Embryonic facial prominence (tissue), 1 donor: ENCODE results near the gene NUBP2.

Experiments used
- DNase-seq: peaks from one replicate; pipeline ENCODE4 v3.0.0-alpha.2; 2016; ENCODE audit errors: extremely low spot score

The NUBP2 gene

GRCh38 chr16:1809281-1809801, 26.6 kb downstream of the NUBP2 start:
- no peak for DNase-seq

DNA sequence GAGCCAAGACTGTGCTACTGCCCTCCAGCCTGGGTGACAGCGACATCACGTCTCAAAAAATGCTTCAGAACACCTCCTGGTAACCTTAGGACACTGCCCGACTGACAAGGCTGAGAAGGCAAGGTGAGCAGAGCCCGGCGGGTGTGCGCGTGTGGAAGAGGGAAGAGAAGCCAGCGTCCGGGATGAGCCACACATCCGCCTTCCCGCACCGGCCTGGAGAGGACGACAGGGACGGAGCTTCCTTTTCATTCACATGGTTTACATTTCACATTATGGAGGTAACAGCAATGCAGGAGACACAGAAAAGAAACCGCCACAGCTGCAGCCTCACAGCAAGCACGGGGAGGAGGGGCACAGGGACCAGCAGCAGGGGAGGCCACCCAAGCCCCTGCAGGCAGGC, 27.3 kb downstream of the NUBP2 start:
- no peak for DNase-seq

DNA sequence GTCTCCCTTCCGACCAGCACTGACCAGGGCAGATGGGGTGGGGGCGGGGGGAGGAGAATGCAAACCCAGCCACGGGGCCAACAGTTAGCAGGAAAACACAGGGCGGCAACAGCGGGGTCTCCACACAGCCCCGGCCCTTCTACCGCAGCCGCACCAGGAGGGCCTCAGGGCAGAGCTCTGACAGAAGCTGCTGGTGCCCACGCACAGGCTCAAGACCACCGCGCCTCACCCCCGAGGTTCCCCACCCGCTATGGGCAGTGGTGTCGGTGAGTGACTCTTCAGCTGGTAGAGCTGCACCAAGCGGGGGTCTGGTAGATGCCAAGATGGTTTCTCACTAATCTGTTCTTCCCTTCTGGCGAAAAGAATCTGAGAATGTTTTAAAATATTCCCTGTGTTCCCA, 27.8 kb downstream of the NUBP2 start:
- no peak for DNase-seq

DNA sequence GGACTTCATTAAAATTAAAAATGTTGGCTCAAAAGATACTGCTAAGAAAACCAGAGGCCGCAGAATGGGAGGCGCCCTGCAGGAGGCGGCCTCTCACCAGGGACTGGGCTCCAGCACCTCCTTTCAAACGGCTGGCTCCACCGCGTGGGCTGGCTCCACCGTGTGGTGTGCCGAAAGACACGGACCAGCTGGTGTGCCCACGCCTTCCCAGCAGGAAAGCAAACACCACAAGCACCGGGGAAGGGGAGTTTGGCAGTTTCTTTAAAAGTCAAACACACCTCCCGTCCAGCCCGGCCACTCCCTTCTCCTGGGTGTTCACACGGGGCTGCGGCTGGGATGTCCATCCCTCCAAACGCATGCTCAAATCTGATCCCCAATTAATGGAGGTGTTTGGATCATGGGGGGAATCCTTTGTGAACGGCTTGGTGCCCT, 30.0 kb downstream of the NUBP2 start:
- no peak for DNase-seq

- DNase-seq: no peak
Observed at GRCh38 chr16:1815461-1815860, 32.7 kb downstream of the NUBP2 start.

- no peak for DNase-seq
Observed at GRCh38 chr16:1816396-1817275, 33.9 kb downstream of the NUBP2 start.

DNA sequence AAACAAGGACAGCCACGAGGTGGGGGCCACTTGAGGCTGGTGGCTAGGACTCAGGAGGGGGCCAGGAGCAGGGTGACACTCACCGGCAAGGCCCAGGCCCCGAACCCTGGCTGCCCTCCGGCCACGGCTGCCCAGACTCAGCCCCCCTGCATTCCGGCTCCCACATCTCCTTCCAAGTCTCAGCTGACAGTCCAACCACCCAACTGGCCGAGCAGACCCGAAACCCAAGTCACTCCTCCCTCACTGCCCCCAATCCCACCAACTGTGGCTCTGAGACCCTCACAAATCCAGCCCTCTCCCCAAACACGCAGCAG, 34.5 kb downstream of the NUBP2 start:
- no peak for DNase-seq

DNA sequence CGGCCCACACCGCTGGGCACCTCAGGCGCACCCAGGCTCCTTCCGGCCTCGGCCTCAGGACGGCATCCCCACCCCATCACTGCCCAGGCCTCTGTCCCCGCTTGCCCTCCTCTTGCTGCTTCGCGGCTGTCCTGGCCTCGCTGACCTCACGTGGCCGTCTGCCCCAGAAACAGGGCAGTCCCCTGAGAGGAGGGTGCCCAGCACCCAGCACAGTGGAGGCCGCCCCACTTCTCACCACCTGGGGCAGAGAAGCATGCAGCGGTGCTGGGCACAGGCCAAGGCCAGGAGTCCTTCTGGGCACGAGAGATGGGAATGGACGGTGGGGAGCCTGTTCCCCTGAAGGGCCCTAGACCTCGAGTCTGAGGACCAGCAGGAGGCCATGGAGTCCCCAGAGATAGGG, 35.0 kb downstream of the NUBP2 start:
- DNase-seq: no peak

DNA sequence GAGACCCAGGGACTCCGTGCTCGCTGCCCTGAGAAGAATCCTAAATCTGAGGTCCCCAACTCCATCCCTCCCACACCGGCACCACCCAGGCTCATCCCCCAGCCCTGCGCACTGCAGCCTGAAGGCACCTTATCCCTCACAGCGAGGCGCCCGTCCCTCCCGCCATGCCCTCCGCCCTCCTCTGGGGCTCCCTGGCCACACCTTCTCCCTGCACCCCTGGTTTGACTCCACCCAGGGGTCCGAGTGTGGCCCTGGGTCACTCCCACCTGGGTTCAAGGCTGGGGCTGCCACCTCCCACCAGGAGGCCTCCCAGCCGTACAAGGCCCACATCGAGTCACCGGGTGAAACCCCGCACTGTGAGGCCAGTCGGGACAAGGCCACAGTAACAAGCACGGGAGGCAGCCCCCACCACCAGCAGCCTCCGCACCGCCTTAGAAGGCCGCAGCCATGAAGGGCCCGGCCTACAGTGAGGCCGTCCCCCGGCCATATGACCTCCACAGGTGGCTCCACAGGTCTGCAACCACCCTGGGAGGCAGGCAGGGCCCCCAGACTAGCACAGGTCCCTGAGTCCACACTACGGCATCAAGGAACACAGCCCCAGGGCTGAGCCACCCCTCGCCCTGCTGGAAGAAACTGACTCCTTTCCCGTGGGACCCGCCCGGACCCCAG, 35.6 kb downstream of the NUBP2 start:
- no peak for DNase-seq

DNA sequence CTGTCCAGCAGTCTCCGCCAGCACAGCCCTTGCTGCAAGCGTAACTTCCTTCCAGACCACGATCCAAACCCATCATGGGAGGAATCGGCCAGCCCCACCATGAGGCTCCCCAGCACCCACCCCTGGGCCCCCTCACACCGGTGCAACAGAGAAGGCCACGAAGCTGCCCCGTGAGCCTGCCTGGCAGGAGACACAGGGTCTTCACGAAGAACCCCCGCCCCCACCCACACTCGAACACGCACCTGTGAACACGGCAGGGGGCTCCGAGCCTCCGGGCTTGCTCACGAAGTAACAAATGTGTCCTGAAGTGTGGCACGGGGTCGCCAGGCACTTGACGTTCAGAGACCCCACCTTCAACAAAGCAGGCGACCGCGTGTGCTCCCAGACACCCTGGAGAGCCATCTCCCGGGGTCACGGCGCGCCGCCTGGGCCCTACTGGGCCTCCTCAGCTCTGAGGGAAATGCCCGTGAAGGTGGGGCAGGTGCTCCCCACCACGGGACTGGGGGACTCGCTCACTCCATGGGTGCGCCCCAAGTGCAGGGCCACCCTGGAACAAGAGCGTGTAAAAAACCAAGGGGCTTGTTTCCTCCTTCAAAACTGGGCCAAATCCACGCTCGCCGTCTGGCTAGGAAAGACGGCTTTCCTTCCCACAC, 36.2 kb downstream of the NUBP2 start:
- DNase-seq: no peak

- DNase-seq: no peak
Observed at GRCh38 chr16:1819611-1820010, 36.9 kb downstream of the NUBP2 start.

DNA sequence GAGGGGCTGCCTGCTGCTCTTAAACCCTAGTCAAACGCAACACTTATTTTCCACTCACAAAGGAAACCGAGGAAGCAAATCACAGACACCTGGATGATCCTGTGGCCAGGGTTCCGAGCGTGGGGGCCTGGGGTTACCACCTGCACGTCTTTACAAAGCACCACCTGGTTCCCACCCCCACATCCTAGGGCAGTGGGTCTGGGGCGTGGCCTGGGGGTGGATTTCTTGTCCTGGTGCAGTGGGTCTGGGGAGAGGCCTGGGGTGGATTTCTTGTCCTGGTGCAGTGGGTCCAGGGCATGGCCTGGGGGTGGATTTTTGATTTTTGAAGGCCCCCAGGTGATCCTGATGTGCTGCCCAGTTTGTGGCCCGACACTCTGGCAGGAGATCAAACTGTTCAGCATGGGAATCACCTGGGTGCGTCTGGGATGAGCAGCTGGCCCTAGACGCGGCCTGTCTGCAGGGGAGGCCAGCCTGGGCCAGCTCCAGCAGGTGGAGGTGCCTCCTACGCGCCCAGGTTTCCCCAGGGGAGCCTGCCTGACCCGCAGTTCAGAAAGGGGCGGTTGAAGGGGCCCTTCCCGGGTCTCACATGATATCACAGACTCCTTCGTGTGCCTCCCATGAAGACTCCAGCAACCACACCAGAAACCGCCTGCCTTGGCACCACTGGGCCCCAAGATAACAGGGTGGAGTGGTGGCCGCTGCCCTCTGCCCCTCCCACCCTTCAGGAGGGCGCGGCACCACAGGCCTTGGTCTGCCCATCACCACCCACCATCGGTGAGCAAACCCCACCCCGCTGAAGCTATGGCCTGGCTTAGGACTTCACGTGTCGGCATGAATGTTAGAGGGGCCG, 37.6 kb downstream of the NUBP2 start:
- DNase-seq: no peak

DNA sequence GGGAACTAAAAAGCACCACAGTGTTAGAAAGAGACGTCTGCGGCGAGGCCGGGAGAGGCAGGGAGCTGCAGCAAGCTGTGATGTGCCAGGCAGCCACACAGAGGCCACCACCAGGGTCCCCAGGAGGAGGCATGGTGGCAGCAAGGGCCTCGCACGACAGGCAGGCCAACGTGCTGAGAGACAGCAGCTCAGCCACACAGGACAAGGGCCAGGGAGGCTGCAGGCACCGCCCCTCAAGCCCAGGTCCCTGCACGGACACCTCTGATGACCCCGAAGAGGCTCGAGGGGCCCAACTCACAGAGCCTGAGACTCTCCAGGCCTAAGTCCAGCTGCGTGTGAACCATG, 38.2 kb downstream of the NUBP2 start:
- DNase-seq: no peak

- no peak for DNase-seq
Observed at GRCh38 chr16:1821861-1822611, 39.3 kb downstream of the NUBP2 start.

DNA sequence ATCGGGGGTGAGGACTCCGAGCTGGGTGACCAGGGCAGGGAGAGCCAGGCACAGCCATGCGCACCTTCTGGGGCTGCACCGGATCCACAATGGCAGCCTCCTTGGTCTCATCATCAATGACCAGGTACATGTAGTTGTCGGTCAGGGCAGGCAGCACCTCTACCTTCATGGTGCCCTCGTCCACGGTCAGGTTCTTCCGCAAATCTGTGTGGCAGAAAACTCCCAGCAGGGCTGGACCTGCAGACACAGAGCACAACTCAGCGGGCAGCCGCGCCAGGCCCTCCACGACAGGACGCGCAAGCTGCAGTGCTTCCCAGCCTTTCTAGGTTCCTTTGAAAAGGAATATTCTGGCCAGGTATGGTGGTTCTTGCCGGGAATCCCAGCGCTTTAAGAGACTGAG, 40.0 kb downstream of the NUBP2 start:
- DNase-seq: no peak

DNA sequence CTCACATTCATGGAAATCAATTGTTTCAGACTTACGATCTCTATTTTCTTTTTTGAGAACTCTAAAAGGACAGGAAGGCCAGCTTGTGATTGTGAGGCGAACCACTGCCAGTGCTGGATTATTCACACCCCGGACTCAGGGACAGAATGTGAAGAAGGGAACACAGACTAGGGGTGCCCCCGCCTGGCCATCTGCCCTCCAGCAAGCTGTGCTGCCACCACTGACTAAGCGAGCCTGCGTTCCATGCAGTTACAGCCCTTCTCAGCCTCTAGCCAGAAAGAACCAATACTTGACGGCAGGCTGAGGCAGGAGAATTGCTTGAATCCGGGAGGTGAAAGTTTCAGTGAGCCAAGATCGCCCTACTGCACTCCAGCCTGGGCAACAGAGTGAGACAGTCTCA, 41.1 kb downstream of the NUBP2 start:
- DNase-seq: no peak

DNA sequence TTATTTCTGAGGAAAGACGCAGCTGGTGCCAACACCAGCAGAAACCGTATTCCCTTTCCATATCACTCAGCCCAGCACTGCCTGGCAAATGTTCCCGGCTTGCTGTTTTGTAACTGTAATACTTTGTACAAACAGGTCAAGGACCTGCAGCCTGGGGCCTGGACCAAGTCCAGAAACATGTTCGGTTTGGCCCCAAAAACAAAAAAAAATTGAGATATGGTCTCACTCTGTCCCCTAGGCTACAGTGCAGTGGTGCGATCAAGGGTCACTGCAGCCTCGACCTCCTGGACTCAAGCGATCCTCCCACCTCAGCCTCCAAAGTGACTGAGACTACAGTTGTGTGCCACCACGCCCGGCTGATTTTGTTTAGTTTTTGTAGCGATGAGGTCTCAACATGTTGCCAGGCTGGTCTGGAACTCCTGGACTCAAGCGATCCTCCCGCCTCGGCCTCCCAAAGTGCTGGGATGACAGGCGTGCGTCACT, 42.7 kb downstream of the NUBP2 start:
- DNase-seq: no peak

DNA sequence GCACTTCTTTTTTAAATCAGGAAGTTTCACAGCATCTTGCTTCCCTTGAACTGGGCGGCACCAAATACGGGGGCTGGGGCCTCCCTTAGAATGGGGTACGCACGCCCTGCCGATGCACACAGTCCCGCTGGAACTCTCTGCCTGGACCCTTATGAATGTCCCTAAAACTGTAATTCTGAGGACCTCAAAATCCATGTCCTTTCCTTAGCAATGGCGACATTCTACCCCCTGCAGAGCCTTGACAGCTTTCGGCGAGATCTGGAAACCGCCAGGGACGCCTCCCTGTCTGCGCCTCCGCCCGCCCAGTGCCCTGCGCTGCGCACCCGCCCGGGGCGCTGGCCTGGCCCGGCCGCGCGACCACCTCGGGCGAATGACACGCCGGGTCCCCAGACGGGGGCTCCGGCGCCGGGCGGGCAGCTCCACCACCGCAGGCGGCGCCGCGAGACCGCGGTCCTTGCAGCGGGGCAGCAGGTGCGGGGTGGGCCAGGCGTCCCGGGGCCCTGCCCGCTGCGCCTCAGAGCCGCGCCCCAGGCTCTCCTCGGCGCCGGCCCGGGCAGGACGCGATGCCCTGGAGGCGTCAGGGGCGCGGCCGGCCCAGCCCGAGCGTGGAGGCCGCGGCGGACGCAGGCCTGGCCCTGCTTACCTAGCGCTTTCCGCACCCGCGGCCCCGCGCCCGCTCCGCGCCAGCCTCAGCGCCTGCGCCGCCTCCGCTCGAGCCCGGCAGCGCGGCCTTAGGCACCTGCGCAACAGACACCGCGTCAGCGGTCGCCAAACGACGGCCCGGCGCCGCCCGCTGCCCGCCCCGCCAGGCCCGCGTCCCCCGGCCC, 43.3 kb downstream of the NUBP2 start:
- no peak for DNase-seq

DNA sequence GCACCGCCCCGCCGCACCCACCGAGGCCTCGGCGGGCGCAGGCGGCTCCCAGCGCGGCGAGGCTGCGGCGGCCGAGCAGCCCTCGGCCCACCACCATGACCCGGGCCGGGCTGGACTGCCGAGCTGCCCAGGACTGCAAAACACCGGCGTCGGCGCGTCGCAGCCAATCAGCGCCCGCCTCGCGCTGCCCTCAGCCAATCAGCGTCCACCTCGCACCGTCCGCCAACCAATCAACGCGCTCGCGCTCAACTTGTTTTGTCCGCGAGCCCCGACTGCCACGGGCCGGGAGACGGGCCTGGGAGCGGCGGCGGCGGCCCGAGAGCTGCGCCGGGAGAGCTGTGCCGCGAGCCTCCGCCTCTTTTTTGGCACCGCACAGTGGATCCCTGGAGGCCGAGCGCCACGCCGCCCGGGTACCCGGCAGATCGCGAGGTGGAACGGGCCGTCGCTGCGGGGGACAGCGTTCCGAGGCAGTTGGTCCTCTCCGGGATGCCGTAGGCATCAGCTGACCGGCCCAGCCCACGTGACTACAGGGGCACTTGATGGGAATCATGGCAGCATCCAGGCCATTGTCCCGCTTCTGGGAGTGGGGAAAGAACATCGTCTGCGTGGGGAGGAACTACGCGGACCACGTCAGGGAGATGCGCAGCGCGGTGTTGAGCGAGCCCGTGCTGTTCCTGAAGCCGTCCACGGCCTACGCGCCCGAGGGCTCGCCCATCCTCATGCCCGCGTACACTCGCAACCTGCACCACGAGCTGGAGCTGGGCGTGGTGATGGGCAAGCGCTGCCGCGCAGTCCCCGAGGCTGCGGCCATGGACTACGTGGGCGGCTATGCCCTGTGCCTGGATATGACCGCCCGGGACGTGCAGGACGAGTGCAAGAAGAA, 44.2 kb downstream of the NUBP2 start, which contains the start of the genes FAHD1 and HAGH:
Gene FAHD1 (plus strand): TSS at position 516 of the 883 bp plus-strand sequence. CDS start 33 bp downstream, at position 549.
Gene HAGH (minus strand): TSS at position 135 of the 883 bp plus-strand sequence. CDS start 38 bp downstream, at position 97.
- DNase-seq: peak; percentile 85
